ENCODE measurements around the gene ADM2. TPM values are rescaled to one million over a fixed set of nuclear protein-coding genes. Genes with fewer than 3 reads are reported as not detected.

ADM2 gene
- total RNA-seq, 1 donor, result 9.4 TPM

- DNase-seq (ENCODE audit: insufficient read length, low spot score, missing footprints), result peak; percentile 58
- peak overlapping the region; percentile 81 for H3K4me3 ChIP-seq (ENCODE audit: insufficient read depth, low read length)
- peak overlapping the region; percentile 88 for H3K4me2 ChIP-seq (ENCODE audit: insufficient read depth, low read length)
- peaks cover 7% of the 10 kb centered on the region for H3K27me3 ChIP-seq (ENCODE audit: insufficient read depth, low read length)
- H3K9me3 ChIP-seq (ENCODE audit: low read depth, low read length), result no peaks in the 10 kb centered on the region
- H3K27ac ChIP-seq (ENCODE audit: low read depth, low read length), result no peak overlapping the region
- TF ChIP-seq CTCF (IDR thresholded peaks at IDR 0.05; ENCODE audit: extremely low read depth, low read depth, low read length), result no peak
- H3K36me3 ChIP-seq (ENCODE audit: insufficient read depth, low read length), result no peaks in the 10 kb centered on the region
- peaks cover 15% of the 10 kb centered on the region for H3K4me1 ChIP-seq (ENCODE audit: insufficient read depth, low read length)
- peaks cover 36% of the 10 kb centered on the region for H4K20me1 ChIP-seq (ENCODE audit: insufficient read depth, low read length)
- H3K79me2 ChIP-seq (ENCODE audit: insufficient read depth, low read length), result peaks cover 39% of the 10 kb centered on the region
- peak overlapping the region; percentile 93 for H2AFZ ChIP-seq (ENCODE audit: low read length)
Observed at GRCh38 chr22:50475652-50476002, 5.7 kb upstream of the ADM2 start.

GRCh38 chr22:50476868-50477267 lies 4.5 kb upstream of the ADM2 start:
- H2AFZ ChIP-seq (ENCODE audit: low read length), result peak overlapping the region; percentile 51
- H3K27ac ChIP-seq (ENCODE audit: low read depth, low read length), result no peak overlapping the region
- peaks cover 13% of the 10 kb centered on the region for H3K27me3 ChIP-seq (ENCODE audit: insufficient read depth, low read length)

GRCh38 chr22:50477923-50478322 lies 3.4 kb upstream of the ADM2 start:
- no peak for DNase-seq (ENCODE audit: insufficient read length, low spot score, missing footprints)
- Histone ChIP-seq H3K27ac (ENCODE audit: low read depth, low read length) (no peak overlapping the region), H2AFZ (ENCODE audit: low read length) (no peak overlapping the region), H3K79me2 (ENCODE audit: insufficient read depth, low read length) (peaks cover 16% of the 10 kb centered on the region), H3K9me3 (ENCODE audit: low read depth, low read length) (no peaks in the 10 kb centered on the region), H3K27me3 (ENCODE audit: insufficient read depth, low read length) (peaks cover 13% of the 10 kb centered on the region), H4K20me1 (ENCODE audit: insufficient read depth, low read length) (peaks cover 13% of the 10 kb centered on the region), H3K4me2 (ENCODE audit: insufficient read depth, low read length) (no peak overlapping the region), H3K4me3 (ENCODE audit: insufficient read depth, low read length) (no peak overlapping the region), H3K36me3 (ENCODE audit: insufficient read depth, low read length) (no peaks in the 10 kb centered on the region), H3K4me1 (ENCODE audit: insufficient read depth, low read length) (peaks cover 15% of the 10 kb centered on the region)
- no peak for TF ChIP-seq CTCF (IDR thresholded peaks at IDR 0.05; ENCODE audit: extremely low read depth, low read depth, low read length)

More at GRCh38 chr22:50476868-50477267, 4.5 kb upstream of the ADM2 start:
- TF ChIP-seq CTCF (IDR thresholded peaks at IDR 0.05; ENCODE audit: extremely low read depth, low read depth, low read length), result no peak
- no peak for DNase-seq (ENCODE audit: insufficient read length, low spot score, missing footprints)
- no peak overlapping the region for H3K4me2 ChIP-seq (ENCODE audit: insufficient read depth, low read length)
- H3K79me2 ChIP-seq (ENCODE audit: insufficient read depth, low read length), result peaks cover 27% of the 10 kb centered on the region
- H4K20me1 ChIP-seq (ENCODE audit: insufficient read depth, low read length), result peaks cover 23% of the 10 kb centered on the region
- H3K4me3 ChIP-seq (ENCODE audit: insufficient read depth, low read length), result no peak overlapping the region
- no peaks in the 10 kb centered on the region for H3K9me3 ChIP-seq (ENCODE audit: low read depth, low read length)
- no peaks in the 10 kb centered on the region for H3K36me3 ChIP-seq (ENCODE audit: insufficient read depth, low read length)
- H3K4me1 ChIP-seq (ENCODE audit: insufficient read depth, low read length), result peaks cover 15% of the 10 kb centered on the region

GRCh38 chr22:50479721-50480120 lies 1.6 kb upstream of the ADM2 start:
- no peak for TF ChIP-seq CTCF (IDR thresholded peaks at IDR 0.05; ENCODE audit: extremely low read depth, low read depth, low read length)
- Histone ChIP-seq H3K9me3 (ENCODE audit: low read depth, low read length) (no peaks in the 10 kb centered on the region), H4K20me1 (ENCODE audit: insufficient read depth, low read length) (no peaks in the 10 kb centered on the region), H3K27ac (ENCODE audit: low read depth, low read length) (no peak overlapping the region), H3K36me3 (ENCODE audit: insufficient read depth, low read length) (no peaks in the 10 kb centered on the region), H3K27me3 (ENCODE audit: insufficient read depth, low read length) (peaks cover 13% of the 10 kb centered on the region), H2AFZ (ENCODE audit: low read length) (no peak overlapping the region), H3K4me2 (ENCODE audit: insufficient read depth, low read length) (no peak overlapping the region), H3K4me3 (ENCODE audit: insufficient read depth, low read length) (no peak overlapping the region), H3K4me1 (ENCODE audit: insufficient read depth, low read length) (peaks cover 6% of the 10 kb centered on the region), H3K79me2 (ENCODE audit: insufficient read depth, low read length) (no peaks in the 10 kb centered on the region)
- no peak for DNase-seq (ENCODE audit: insufficient read length, low spot score, missing footprints)
